H9 (cell line): Measurements from ENCODE around the gene PA2G4. TPM values are rescaled to one million over a fixed set of nuclear protein-coding genes. Genes with fewer than 3 reads are reported as not detected.

Source experiments
- DNase-seq: peaks from one replicate; pipeline ENCODE4 v3.0.0-alpha.2; 2017
- H2AFZ ChIP-seq: one replicate; pipeline ENCODE4 v1.6.1; 2013; ENCODE audit warnings: mild to moderate bottlenecking, low read length, control low read depth, moderate library complexity
- H2AK5ac ChIP-seq: 2 replicates; pipeline ENCODE4 v1.6.1; 2013; ENCODE audit warnings: low read length, control low read depth, mixed read lengths; ENCODE audit not compliant: insufficient read length
- H2BK120ac ChIP-seq: one replicate; pipeline ENCODE4 v1.6.1; 2013; ENCODE audit warnings: low read depth, mild to moderate bottlenecking, low read length, control low read depth, inconsistent platforms; ENCODE audit not compliant: poor library complexity, severe bottlenecking
- H2BK12ac ChIP-seq: 2 replicates; pipeline ENCODE4 v1.6.1; 2013; ENCODE audit warnings: low read length, control low read depth, mixed read lengths, low read depth; ENCODE audit not compliant: insufficient read length
- H2BK15ac ChIP-seq: 2 replicates; pipeline ENCODE4 v1.6.1; 2013; ENCODE audit warnings: low read depth, low read length, control low read depth
- H2BK20ac ChIP-seq: one replicate; pipeline ENCODE4 v1.6.1; 2013; ENCODE audit warnings: low read depth, mild to moderate bottlenecking, low read length, control low read depth, inconsistent platforms; ENCODE audit not compliant: poor library complexity, severe bottlenecking
- H2BK5ac ChIP-seq: 2 replicates; pipeline ENCODE4 v1.6.1; 2013; ENCODE audit warnings: low read length, control low read depth, mixed read lengths; ENCODE audit not compliant: insufficient read length
- H3K14ac ChIP-seq: 2 replicates; pipeline ENCODE4 v1.6.1; 2013; ENCODE audit warnings: low read length, control low read depth; ENCODE audit not compliant: insufficient read depth
- H3K18ac ChIP-seq: 2 replicates; pipeline ENCODE4 v1.6.1; 2013; ENCODE audit warnings: low read depth, mild to moderate bottlenecking, mixed read lengths, low read length, control low read depth; ENCODE audit not compliant: insufficient read length
- H3K23ac ChIP-seq: 2 replicates; pipeline ENCODE4 v1.6.1; 2013; ENCODE audit warnings: low read length, control low read depth, mixed read lengths, low read depth; ENCODE audit not compliant: insufficient read length
- H3K23me2 ChIP-seq: 2 replicates; pipeline ENCODE4 v1.6.1; 2013; ENCODE audit warnings: low read depth, mild to moderate bottlenecking, mixed read lengths, low read length, control low read depth; ENCODE audit not compliant: insufficient read length, poor library complexity, severe bottlenecking
- H3K27ac ChIP-seq: 2 replicates; pipeline ENCODE4 v1.5.1; 2013; ENCODE audit warnings: low read length, control low read depth, mixed read lengths, low read depth; ENCODE audit not compliant: insufficient read length
- H3K27me3 ChIP-seq: 2 replicates; pipeline ENCODE4 v1.6.1; 2013; ENCODE audit warnings: low read length, control low read depth, inconsistent platforms; ENCODE audit not compliant: insufficient read depth
- H3K4ac ChIP-seq: 2 replicates; pipeline ENCODE4 v1.6.1; 2013; ENCODE audit warnings: low read depth, mild to moderate bottlenecking, control low read depth, inconsistent platforms, low read length, moderate library complexity
- H3K4me1 ChIP-seq: 2 replicates; pipeline ENCODE4 v1.6.1; 2013; ENCODE audit warnings: low read length, control low read depth, inconsistent platforms; ENCODE audit not compliant: insufficient read depth
- H3K4me2 ChIP-seq: 2 replicates; pipeline ENCODE4 v1.6.1; 2013; ENCODE audit warnings: low read length, control low read depth, mixed read lengths; ENCODE audit not compliant: insufficient read length, insufficient read depth
- H3K56ac ChIP-seq: 2 replicates; pipeline ENCODE4 v1.6.1; 2013; ENCODE audit warnings: low read depth, mild to moderate bottlenecking, mixed read lengths, low read length, control low read depth; ENCODE audit not compliant: insufficient read length
- H3K79me1 ChIP-seq: 2 replicates; pipeline ENCODE4 v1.6.1; 2013; ENCODE audit warnings: low read depth, mild to moderate bottlenecking, moderate library complexity, low read length, control low read depth, inconsistent platforms; ENCODE audit not compliant: insufficient read depth, poor library complexity, severe bottlenecking
- H3K79me2 ChIP-seq: 2 replicates; pipeline ENCODE4 v1.6.1; 2013; ENCODE audit warnings: low read length, control low read depth, inconsistent platforms; ENCODE audit not compliant: insufficient read depth
- H3K9ac ChIP-seq: 2 replicates; pipeline ENCODE4 v1.6.1; 2013; ENCODE audit warnings: low read length, control low read depth, mixed read lengths; ENCODE audit not compliant: insufficient read length; ENCODE audit errors: extremely low read depth
- H3K9me3 ChIP-seq: one replicate; pipeline ENCODE4 v1.6.1; 2013; ENCODE audit warnings: low read depth, low read length, inconsistent platforms; ENCODE audit not compliant: control insufficient read depth
- H3T11ph ChIP-seq: one replicate; pipeline ENCODE4 v1.6.1; 2013; ENCODE audit warnings: mild to moderate bottlenecking, low read length, control low read depth, inconsistent platforms
- H4K20me1 ChIP-seq: one replicate; pipeline ENCODE4 v1.6.1; 2013; ENCODE audit not compliant: control insufficient read depth, insufficient read length, insufficient read depth
- H4K5ac ChIP-seq: 2 replicates; pipeline ENCODE4 v1.6.1; 2013; ENCODE audit warnings: low read depth, mild to moderate bottlenecking, mixed read lengths, low read length, control low read depth; ENCODE audit not compliant: insufficient read length
- H4K8ac ChIP-seq: replicated peaks from 2 replicates; pipeline ENCODE4 v1.6.1; 2013; ENCODE audit warnings: low read length, control low read depth, mixed read lengths, low read depth; ENCODE audit not compliant: insufficient read length
- H4K91ac ChIP-seq: 2 replicates; pipeline ENCODE4 v1.6.1; 2013; ENCODE audit warnings: low read depth, mild to moderate bottlenecking, moderate library complexity, mixed read lengths, low read length, control low read depth; ENCODE audit not compliant: insufficient read length
- H3K27ac Mint-ChIP-seq, 3 experiments: 2 replicates in 2 of 3; 3 replicates in 1 of 3; pipeline ENCODE4 v1.8.0; 2020 to 2021; ENCODE audit warnings: mixed read lengths in 3 of 3, mild to moderate bottlenecking in 1 of 3, moderate library complexity in 1 of 3
- H3K27me3 Mint-ChIP-seq: 2 replicates; pipeline ENCODE4 v1.8.0; 2021; ENCODE audit warnings: low read depth, mild to moderate bottlenecking, moderate library complexity, mixed read lengths
- H3K36me3 Mint-ChIP-seq, 3 experiments: 2 replicates in 2 of 3; 3 replicates in 1 of 3; pipeline ENCODE4 v1.8.0; 2020 to 2021; ENCODE audit warnings: low read depth in 3 of 3, mixed read lengths in 3 of 3; ENCODE audit not compliant: insufficient read depth in 1 of 3
- H3K4me1 Mint-ChIP-seq, 2 experiments: 2 replicates each; pipeline ENCODE4 v1.8.0; 2020; ENCODE audit warnings: mixed read lengths in 2 of 2
- H3K4me3 Mint-ChIP-seq, 2 experiments: 2 replicates in 1 of 2; 3 replicates in 1 of 2; pipeline ENCODE4 v1.8.0; 2020 to 2021; ENCODE audit warnings: mild to moderate bottlenecking in 2 of 2, mixed read lengths in 2 of 2, moderate library complexity in 1 of 2
- H3K9me3 Mint-ChIP-seq, 2 experiments: 2 replicates in 1 of 2; 3 replicates in 1 of 2; pipeline ENCODE4 v1.8.0; 2020; ENCODE audit warnings: mild to moderate bottlenecking in 2 of 2, mixed read lengths in 2 of 2, moderate library complexity in 1 of 2
- WGBS: extraction: QIAGEN DNeasy Blood & Tissue Kit; methylation state at CpG from one replicate; pipeline ENCODE4 v1.1.7; 2013; ENCODE audit warnings: missing lambda C conversion rate, low lambda C conversion rate, mixed read lengths; ENCODE audit not compliant: insufficient read length; ENCODE audit errors: extremely low coverage; 5-methylcytosine and 5-hydroxymethylcytosine counted together
- total RNA-seq: library from RNA; stranded (reverse); gene quantifications from 2 replicates; pipeline ENCODE4 v1.2.1, GENCODE V29; 2021
- TF ChIP-seq, protein P1 (sequence below): fragments of 200-600 bp; sonication (generic); conservative IDR thresholded peaks from 3 replicates; pipeline ENCODE4 v1.8.0; 2021; ENCODE audit warnings: antibody characterized with exemption, mild to moderate bottlenecking

PA2G4 gene
- total RNA-seq, 1 experiment from 2014 or later, result 248 TPM

GRCh38 chr12:56103823-56104108 is 593 bp upstream of the PA2G4 start:
- peak overlapping the region; percentile 42 for H3K4me2 ChIP-seq
- peak overlapping the region; percentile 95 to 100 for H3K4me3 Mint-ChIP-seq
- peak overlapping the region; percentile 95 to 99 (median 98) for H3K27ac Mint-ChIP-seq
- H3K4me1 ChIP-seq, result peaks cover 8% of the 10 kb centered on the region; the same call in 1 of the 2 replicates
- H3K79me2 ChIP-seq, result peaks cover 17% of the 10 kb centered on the region; the same call in 1 of the 2 replicates
- peaks cover 22 to 27% of the 10 kb centered on the region in 2 experiments for H3K4me1 Mint-ChIP-seq
- no peak overlapping the region for H3K27ac ChIP-seq
- H3K9me3 ChIP-seq, result no peaks in the 10 kb centered on the region
- no peak for DNase-seq
- no peak overlapping the region for H4K5ac ChIP-seq
- peak overlapping the region; percentile 66 for H3K9ac ChIP-seq
- no peak overlapping the region for H3K56ac ChIP-seq
- H4K20me1 ChIP-seq, result no peaks in the 10 kb centered on the region
- H3K14ac ChIP-seq, result no peak overlapping the region
- TF ChIP-seq, protein P1, sequence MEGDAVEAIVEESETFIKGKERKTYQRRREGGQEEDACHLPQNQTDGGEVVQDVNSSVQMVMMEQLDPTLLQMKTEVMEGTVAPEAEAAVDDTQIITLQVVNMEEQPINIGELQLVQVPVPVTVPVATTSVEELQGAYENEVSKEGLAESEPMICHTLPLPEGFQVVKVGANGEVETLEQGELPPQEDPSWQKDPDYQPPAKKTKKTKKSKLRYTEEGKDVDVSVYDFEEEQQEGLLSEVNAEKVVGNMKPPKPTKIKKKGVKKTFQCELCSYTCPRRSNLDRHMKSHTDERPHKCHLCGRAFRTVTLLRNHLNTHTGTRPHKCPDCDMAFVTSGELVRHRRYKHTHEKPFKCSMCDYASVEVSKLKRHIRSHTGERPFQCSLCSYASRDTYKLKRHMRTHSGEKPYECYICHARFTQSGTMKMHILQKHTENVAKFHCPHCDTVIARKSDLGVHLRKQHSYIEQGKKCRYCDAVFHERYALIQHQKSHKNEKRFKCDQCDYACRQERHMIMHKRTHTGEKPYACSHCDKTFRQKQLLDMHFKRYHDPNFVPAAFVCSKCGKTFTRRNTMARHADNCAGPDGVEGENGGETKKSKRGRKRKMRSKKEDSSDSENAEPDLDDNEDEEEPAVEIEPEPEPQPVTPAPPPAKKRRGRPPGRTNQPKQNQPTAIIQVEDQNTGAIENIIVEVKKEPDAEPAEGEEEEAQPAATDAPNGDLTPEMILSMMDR, result no peak
- H2AK5ac ChIP-seq, result no peak overlapping the region
- H3K27me3 ChIP-seq, result no peaks in the 10 kb centered on the region
- no peaks in the 10 kb centered on the region; the same call in 1 of the 2 replicates for H3K27me3 Mint-ChIP-seq
- H4K8ac ChIP-seq, result no peak overlapping the region
- H2BK5ac ChIP-seq, result no peak overlapping the region
- H3K4ac ChIP-seq, result no peak overlapping the region
- no peak overlapping the region for H2BK15ac ChIP-seq
- no peak overlapping the region for H2BK120ac ChIP-seq
- H2BK12ac ChIP-seq, result no peak overlapping the region
- no peaks in the 10 kb centered on the region for H3K79me1 ChIP-seq
- H3K23ac ChIP-seq, result no peak overlapping the region
- H2BK20ac ChIP-seq, result no peak overlapping the region
- H2AFZ ChIP-seq, result no peak overlapping the region
- no peak overlapping the region for H3K18ac ChIP-seq
- H3K23me2 ChIP-seq, result peaks cover 8% of the 10 kb centered on the region
- H3K36me3 Mint-ChIP-seq, result peaks cover 36 to 81% (median 64%) of the 10 kb centered on the region in 3 experiments
- H3K9me3 Mint-ChIP-seq, result peaks cover 0 to 3% of the 10 kb centered on the region in 2 experiments; a peak in 1 of 5 replicates
- H3T11ph ChIP-seq, result no peak overlapping the region
- H4K91ac ChIP-seq, result no peak overlapping the region
- no CpG with 5 or more reads among the region's 8 CpGs for WGBS
